T-cell (primary cell): ENCODE results near the gene MSH2. TPM values are rescaled to one million over a fixed set of nuclear protein-coding genes. Genes with fewer than 3 reads are reported as not detected.

ENCODE experiments used
- ATAC-seq, 4 experiments: fragments of 200-7000 bp in 3 of 4; fragments of 150-1000 bp in 1 of 4; cut with Tn5 transposase; replicated peaks in 1 of 4; 1 replicate in 3 of 4; 2 replicates in 1 of 4; pipeline ENCODE4 v1.10.0; 2021; ENCODE audit warnings: moderate library complexity in 3 of 4, mild to moderate bottlenecking in 2 of 4, moderate number of reproducible peaks in 1 of 4
- CTCF ChIA-PET, 2 donors: fragments of 300-600 bp; sonication (Branson Sonifier 250); formaldehyde crosslinking; loops; one replicate each; lab custom pipeline; 2022; ENCODE audit warnings: antibody characterized with exemption in 2 of 2; lab: Charles Lee
- POLR2A ChIA-PET, 2 donors: fragments of 300-600 bp; sonication (Branson Sonifier 250); formaldehyde crosslinking; loops; one replicate each; lab custom pipeline; 2022; ENCODE audit warnings: antibody characterized with exemption in 2 of 2; lab: Charles Lee
- DNase-seq, 35 experiments: peaks; one replicate each; pipeline versions ENCODE4 v3.0.0 to v3.0.0-alpha.2; 2013 to 2023
- H3K27ac ChIP-seq: one replicate; pipeline ENCODE4 v1.5.1; 2013; ENCODE audit warnings: low read length
- H3K27me3 ChIP-seq, 2 experiments: replicated peaks in 1 of 2; 1 replicate in 1 of 2; 2 replicates in 1 of 2; pipeline versions ENCODE4 v1.6.1 to v1.7.0; 2013; ENCODE audit warnings: low read length in 1 of 2, mixed read lengths in 1 of 2; ENCODE audit not compliant: control insufficient read depth in 2 of 2, insufficient read depth in 2 of 2; ENCODE audit errors: extremely low read depth in 1 of 2
- H3K36me3 ChIP-seq, 2 donors: 1 replicate in 1 of 2; 2 replicates in 1 of 2; pipeline versions ENCODE4 v1.6.1 to v1.7.0; 2013; ENCODE audit warnings: low read length in 1 of 2; ENCODE audit not compliant: control insufficient read depth in 2 of 2, insufficient read depth in 1 of 2; ENCODE audit errors: extremely low read depth in 1 of 2
- H3K4me1 ChIP-seq, 2 experiments: 1 replicate in 1 of 2; 2 replicates in 1 of 2; pipeline versions ENCODE4 v1.6.1 to v1.7.0; 2013; ENCODE audit warnings: low read length in 2 of 2, mixed read lengths in 1 of 2; ENCODE audit not compliant: insufficient read depth in 2 of 2, control insufficient read depth in 1 of 2; ENCODE audit errors: extremely low read depth in 1 of 2
- H3K4me3 ChIP-seq, 2 donors: 1 replicate in 1 of 2; 2 replicates in 1 of 2; pipeline versions ENCODE4 v1.5.1 to v1.7.0; 2013; ENCODE audit warnings: mild to moderate bottlenecking in 2 of 2, low read length in 1 of 2, moderate library complexity in 1 of 2; ENCODE audit not compliant: control insufficient read depth in 1 of 2; ENCODE audit errors: extremely low read depth in 1 of 2
- H3K9me3 ChIP-seq: 2 replicates; pipeline ENCODE4 v1.7.0; 2013
- H3K27ac Mint-ChIP-seq, 2 donors: one replicate each; pipeline ENCODE4 v1.8.0; 2020 to 2021; ENCODE audit warnings: mild to moderate bottlenecking in 2 of 2, mixed read lengths in 2 of 2
- H3K27me3 Mint-ChIP-seq, 2 donors: one replicate each; pipeline ENCODE4 v1.8.0; 2021 to 2022; ENCODE audit warnings: mixed read lengths in 2 of 2
- H3K36me3 Mint-ChIP-seq: one replicate; pipeline ENCODE4 v1.8.0; 2021; ENCODE audit warnings: mixed read lengths
- H3K4me1 Mint-ChIP-seq, 3 donors: one replicate each; pipeline ENCODE4 v1.8.0; 2020 to 2022; ENCODE audit warnings: mixed read lengths in 3 of 3, mild to moderate bottlenecking in 1 of 3
- H3K4me3 Mint-ChIP-seq, 3 donors: one replicate each; pipeline ENCODE4 v1.8.0; 2020 to 2022; ENCODE audit warnings: mild to moderate bottlenecking in 3 of 3, mixed read lengths in 3 of 3, moderate library complexity in 3 of 3
- H3K9me3 Mint-ChIP-seq, 3 donors: one replicate each; pipeline ENCODE4 v1.8.0; 2020 to 2022; ENCODE audit warnings: mixed read lengths in 3 of 3
- WGBS: methylation state at CpG from one replicate; pipeline ENCODE4 v1.1.5; 2013; ENCODE audit warnings: missing lambda C conversion rate; ENCODE audit not compliant: insufficient coverage; 5-methylcytosine and 5-hydroxymethylcytosine counted together
- total RNA-seq, 35 experiments: library from RNA in 6 of 35; stranded (reverse) in 6 of 35; fragments of 120-200 nt in 1 of 35; gene quantifications; one replicate each; pipeline versions ENCODE4 v1.2.1 to v1.2.4 and lab custom pipeline; 2013 to 2026

MSH2 gene
- total RNA-seq, 5 donors from 2014 or later (not counting 1 experiment from before 2014, with no cell fraction given) = 16.6 to 29.1 (median 23.2) TPM

DNA sequence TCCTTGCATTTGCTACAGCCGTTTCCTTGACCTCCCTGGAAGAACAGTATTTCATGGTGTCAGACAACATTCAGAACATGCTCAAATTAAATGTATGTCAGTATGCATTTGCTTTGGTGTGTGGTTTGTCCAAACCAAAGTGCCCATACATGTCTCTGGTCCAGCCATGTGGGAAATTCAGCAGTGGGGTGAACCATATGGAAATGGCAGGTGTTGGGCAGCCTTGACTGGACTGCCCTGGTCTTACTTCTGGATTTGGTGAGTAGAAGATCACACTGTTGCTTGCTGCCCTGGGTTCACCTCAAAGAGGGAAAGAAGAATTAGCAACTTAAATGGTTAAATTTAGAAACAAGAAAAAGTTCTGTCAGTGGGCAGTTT is 84.5 kb downstream of the MSH2 start:
- Histone ChIP-seq H3K27ac (no peak overlapping the region), H3K4me3 (no peak overlapping the region), H3K9me3 (no peaks in the 10 kb centered on the region), H3K27me3 (no peaks in the 10 kb centered on the region), H3K36me3 (peaks cover 0 to 12% of the 10 kb centered on the region in 2 donors), H3K4me1 (peaks cover 0 to 2% of the 10 kb centered on the region in 2 experiments)
- ATAC-seq = no peak
- ChIA-PET CTCF (no interaction called here), POLR2A (no interaction called here)
- no peak overlapping the region for H3K27ac Mint-ChIP-seq
- H3K36me3 Mint-ChIP-seq = peaks cover 22% of the 10 kb centered on the region
- no peak overlapping the region for H3K4me3 Mint-ChIP-seq
- peaks cover 9 to 19% (median 12%) of the 10 kb centered on the region in 3 donors for H3K4me1 Mint-ChIP-seq
- H3K9me3 Mint-ChIP-seq = peaks cover 0 to 2% (median 0%) of the 10 kb centered on the region in 3 donors
- WGBS = no CpG with 5 or more reads among the region's 1 CpG
- H3K27me3 Mint-ChIP-seq = no peaks in the 10 kb centered on the region
- DNase-seq = no peak

DNA sequence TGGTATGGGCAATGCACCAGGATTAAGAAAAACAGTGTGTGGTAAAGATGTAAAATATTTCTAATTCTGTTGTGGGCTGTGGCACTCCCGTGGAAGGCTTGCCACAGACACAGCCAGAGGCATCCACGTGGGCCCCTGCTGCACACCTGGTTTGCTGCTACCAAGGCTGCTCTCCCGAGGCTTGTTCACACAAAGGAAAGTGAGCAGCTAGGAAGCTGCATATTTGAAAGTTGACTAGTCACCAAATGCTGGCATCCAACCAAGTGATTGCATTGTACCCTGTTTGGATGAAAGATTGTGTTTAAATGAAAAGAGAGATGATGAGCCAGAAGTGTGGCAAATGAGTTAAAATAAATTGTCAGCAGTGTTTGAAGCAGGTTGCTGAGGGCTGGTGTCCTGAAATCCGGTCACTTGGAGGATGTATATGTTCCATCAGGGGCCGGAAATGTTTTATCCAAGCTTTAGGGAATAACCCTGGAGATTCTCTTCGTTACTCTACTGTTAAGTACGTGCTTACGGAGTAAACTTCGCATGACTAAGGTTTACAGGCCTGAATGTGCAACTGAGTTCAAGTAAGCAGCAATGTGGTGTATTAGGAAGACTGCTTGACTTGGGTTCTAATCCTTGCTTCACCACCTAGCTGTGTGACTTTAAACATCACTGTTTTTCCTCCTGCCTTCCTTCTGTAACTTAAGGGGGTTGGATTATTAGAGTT is 86.1 kb downstream of the MSH2 start:
- Histone ChIP-seq H3K9me3 (no peaks in the 10 kb centered on the region), H3K27ac (no peak overlapping the region), H3K36me3 (peaks cover 0 to 3% of the 10 kb centered on the region in 2 donors), H3K4me3 (no peak overlapping the region), H3K27me3 (no peaks in the 10 kb centered on the region), H3K4me1 (peaks cover 0 to 2% of the 10 kb centered on the region in 2 experiments)
- Mint-ChIP-seq H3K27ac (no peak overlapping the region), H3K4me1 (peaks cover 9 to 19% (median 12%) of the 10 kb centered on the region in 3 donors), H3K4me3 (no peak overlapping the region), H3K9me3 (peaks cover 0 to 4% (median 0%) of the 10 kb centered on the region in 3 donors), H3K36me3 (peaks cover 12% of the 10 kb centered on the region), H3K27me3 (no peaks in the 10 kb centered on the region)
- no peak for DNase-seq
- WGBS = 55% methylated on average over 4 of the region's 9 CpGs
- ATAC-seq = no peak
- CTCF ChIA-PET = interaction anchor here in 1 of 2 donors (0.6 kb wide), 1 partner anchor 917 kb away, joined by 4 read pairs; no protein-coding TSS in a partner anchor
- POLR2A ChIA-PET = no interaction called here

DNA sequence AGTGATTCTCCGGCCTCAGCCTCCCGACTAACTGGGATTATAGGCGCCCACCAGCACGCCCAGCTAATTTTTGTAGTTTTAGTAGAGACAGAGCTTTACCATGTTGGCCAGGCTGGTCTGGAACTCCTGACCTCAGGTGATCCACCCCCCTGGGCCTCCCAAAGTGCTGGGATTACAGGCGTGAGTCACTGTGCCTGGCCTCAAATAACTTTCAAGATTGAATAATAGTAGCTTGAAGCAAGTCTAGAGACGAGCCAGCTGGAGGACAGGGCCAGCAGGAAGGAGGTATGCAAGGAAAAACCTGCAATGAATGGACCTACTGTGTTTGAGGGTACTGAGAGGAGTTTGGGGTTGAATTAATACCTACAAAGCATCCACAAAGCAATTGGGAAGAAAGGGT is 87.5 kb downstream of the MSH2 start:
- Histone ChIP-seq H3K9me3 (no peaks in the 10 kb centered on the region), H3K4me3 (no peak overlapping the region), H3K4me1 (peaks cover 0 to 2% of the 10 kb centered on the region in 2 experiments), H3K27me3 (no peaks in the 10 kb centered on the region), H3K27ac (no peak overlapping the region), H3K36me3 (no peaks in the 10 kb centered on the region)
- H3K9me3 Mint-ChIP-seq = peaks cover 0 to 4% (median 0%) of the 10 kb centered on the region in 3 donors
- ChIA-PET CTCF (interaction anchor here in 1 of 2 donors (0.6 to 0.7 kb wide), 2 partner anchors 58 to 450 kb away, joined by 3 to 6 read pairs; no protein-coding TSS in a partner anchor), POLR2A (no interaction called here)
- 80% methylated on average over 1 of the region's 6 CpGs for WGBS
- no peaks in the 10 kb centered on the region for H3K27me3 Mint-ChIP-seq
- H3K27ac Mint-ChIP-seq = no peak overlapping the region
- DNase-seq = no peak
- H3K4me3 Mint-ChIP-seq = no peak overlapping the region
- peaks cover 9 to 17% (median 12%) of the 10 kb centered on the region in 3 donors for H3K4me1 Mint-ChIP-seq
- H3K36me3 Mint-ChIP-seq = peaks cover 1% of the 10 kb centered on the region
- ATAC-seq = no peak

DNA sequence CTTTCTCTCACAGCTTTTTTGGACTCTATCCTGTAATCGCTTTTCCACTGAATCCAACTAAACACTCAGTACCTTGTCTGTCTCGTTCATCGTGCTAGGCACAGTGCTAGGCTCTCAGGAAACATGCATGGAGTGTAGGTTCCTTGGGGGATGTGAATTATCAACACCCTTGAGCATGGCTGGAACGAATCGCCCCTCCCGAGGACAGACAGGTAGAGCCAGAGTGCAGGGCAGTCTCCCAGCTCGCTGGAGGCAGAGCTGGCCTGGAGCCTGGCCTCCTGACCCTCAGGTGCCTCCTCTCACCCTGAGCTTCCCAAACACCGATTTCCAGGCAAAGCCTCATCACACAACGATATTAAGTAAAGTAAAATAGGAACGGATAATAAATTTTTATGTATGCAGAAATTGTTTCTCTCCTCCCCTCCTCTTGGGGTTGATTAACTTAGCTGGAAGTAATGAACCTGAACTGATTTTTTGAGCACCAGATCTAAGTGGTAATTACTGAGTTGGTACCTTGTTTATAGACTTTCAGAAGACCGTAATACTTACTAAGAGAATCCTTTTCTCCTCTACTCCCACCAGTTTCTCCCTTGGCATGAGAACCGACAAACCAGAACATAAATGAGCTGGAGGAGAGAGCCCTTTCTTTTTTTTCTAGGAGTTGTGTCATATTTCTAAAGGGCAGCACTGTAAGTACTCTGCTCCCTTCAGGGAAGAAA is 90.5 kb downstream of the MSH2 start:
- Mint-ChIP-seq H3K27me3 (no peaks in the 10 kb centered on the region), H3K4me1 (peaks cover 0 to 5% (median 0%) of the 10 kb centered on the region in 3 donors), H3K27ac (no peak overlapping the region), H3K9me3 (peaks cover 0 to 4% (median 2%) of the 10 kb centered on the region in 3 donors), H3K4me3 (no peak overlapping the region), H3K36me3 (no peaks in the 10 kb centered on the region)
- no peaks in the 10 kb centered on the region for H3K4me1 ChIP-seq
- WGBS = no CpG with 5 or more reads among the region's 12 CpGs
- peaks cover 0 to 4% of the 10 kb centered on the region in 2 experiments for H3K27me3 ChIP-seq
- ChIA-PET POLR2A (no interaction called here), CTCF (interaction anchor here (0.6 kb wide), 2 partner anchors 89 to 213 kb away, joined by 4 to 12 read pairs; no protein-coding TSS in a partner anchor)
- H3K9me3 ChIP-seq = no peaks in the 10 kb centered on the region
- H3K36me3 ChIP-seq = no peaks in the 10 kb centered on the region
- no peak overlapping the region for H3K4me3 ChIP-seq
- ATAC-seq (no peak), DNase-seq (no peak)
- H3K27ac ChIP-seq = no peak overlapping the region

DNA sequence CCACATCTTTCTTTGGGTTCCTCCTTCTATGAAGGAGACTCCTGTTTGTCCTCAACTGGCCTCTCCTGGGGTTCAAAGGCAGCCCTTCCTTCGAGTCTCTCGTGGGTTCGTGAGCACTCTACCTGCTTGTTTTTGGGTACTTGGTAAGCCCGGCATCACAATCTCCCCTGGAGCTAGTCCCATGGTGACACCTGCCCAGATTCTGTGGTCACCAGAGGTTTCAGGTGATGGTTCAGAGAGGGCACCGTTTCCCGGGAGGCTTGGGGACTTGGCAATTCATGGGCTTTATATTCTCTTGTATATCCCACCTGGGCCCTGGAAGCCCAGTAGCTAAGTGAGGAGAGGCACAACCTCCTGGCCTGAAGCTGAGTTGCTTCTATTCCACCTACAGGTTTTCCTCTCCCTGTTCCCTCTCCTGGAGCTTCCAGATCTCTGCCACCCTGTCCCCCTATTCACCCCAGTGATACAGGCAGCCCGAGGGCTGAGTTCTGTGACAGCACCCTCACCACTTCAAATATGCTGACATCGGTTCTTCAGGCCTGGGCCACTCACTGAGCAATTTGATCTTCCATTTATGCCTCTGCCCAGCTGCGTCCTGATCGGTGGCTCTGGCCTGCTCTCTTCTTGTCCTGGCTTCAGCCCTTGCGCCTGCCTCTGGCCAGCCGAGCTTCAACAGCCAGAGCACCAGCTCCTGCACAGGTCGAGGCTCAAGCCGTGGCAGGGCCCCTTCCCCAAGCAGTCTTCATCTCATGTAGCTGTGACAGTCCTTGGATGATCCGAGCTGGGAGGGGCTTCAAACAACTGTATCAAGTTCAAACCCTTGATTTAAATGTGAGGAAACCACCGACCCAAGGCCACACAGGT is 91.5 kb downstream of the MSH2 start:
- Histone ChIP-seq H3K4me1 (no peaks in the 10 kb centered on the region), H3K9me3 (no peaks in the 10 kb centered on the region), H3K27me3 (peaks cover 0 to 4% of the 10 kb centered on the region in 2 experiments), H3K36me3 (no peaks in the 10 kb centered on the region), H3K4me3 (no peak overlapping the region), H3K27ac (no peak overlapping the region)
- 92% methylated on average over 11 of the region's 16 CpGs for WGBS
- Mint-ChIP-seq H3K27me3 (no peaks in the 10 kb centered on the region), H3K27ac (no peak overlapping the region), H3K4me1 (no peaks in the 10 kb centered on the region), H3K9me3 (peaks cover 4 to 7% (median 4%) of the 10 kb centered on the region in 3 donors), H3K36me3 (no peaks in the 10 kb centered on the region), H3K4me3 (no peak overlapping the region)
- CTCF ChIA-PET = no interaction called here
- ATAC-seq (no peak), DNase-seq (no peak)
- POLR2A ChIA-PET = no interaction called here
